ENCODE data around the gene HES2. TPM values are rescaled to one million over a fixed set of nuclear protein-coding genes. Genes with fewer than 3 reads are reported as not detected.
"Not testable (repeated sequence)": the region's sequence is repeated elsewhere in the genome, so short reads cannot be mapped to it uniquely, and the experiment has no call there.

HES2 gene
- total RNA-seq, 1 donor from 2014 or later = 0.19 TPM

DNA sequence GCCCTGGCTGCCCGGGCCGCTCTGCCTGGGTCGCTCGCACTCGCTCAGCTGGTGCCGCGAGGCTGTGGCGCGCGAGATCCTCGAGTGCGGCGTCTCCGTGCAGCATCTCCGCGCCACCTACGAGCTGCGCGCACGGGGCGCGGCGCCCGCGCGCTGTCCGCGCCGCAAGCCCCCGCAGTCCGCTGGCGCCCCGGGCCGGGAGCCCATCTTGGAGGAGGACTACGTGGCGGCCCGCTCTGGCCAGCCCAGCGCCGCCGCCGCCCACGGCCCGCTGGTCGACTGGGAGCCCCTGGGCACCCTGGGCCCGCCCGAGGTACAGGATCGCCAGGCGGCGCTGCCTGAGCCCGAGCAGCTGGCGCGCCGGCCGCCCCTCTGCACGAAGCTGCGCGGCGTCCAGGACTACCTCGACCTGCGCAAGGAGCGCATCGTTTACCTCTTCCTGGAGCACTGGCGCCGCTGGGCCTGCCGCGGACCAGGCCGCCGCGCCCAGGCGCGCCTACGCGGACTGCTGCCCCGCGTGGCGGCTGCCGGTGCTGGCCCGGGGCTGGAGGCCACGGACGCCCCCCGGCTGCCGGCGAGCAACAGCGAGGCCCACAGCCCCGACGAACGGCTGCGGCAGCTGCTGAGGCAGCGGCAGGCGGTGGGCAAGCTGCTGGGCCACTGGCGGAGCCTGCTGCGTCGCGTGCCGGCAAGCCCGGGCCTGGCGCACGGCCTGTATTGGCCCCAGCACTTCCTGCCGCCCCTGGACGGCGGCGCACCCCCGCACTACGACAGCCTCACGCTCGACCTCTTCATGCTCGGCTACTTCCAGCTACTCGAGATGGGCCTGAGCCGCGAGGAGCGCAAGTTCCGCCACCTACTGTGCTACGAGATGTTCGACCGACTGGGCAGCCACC is 35.4 kb upstream of the HES2 start:
- DNase-seq (ENCODE audit: low spot score) = no peak

GRCh38 chr1:6453895-6454855 is 34.5 kb upstream of the HES2 start:
- not testable (repeated sequence) for DNase-seq (ENCODE audit: low spot score)

- DNase-seq (ENCODE audit: low spot score) = no peak
These were observed 31.2 kb upstream of the HES2 start for GRCh38 chr1:6450943-6451373.

GRCh38 chr1:6450486-6450885 is 30.8 kb upstream of the HES2 start:
- DNase-seq (ENCODE audit: low spot score) = not testable (repeated sequence)

DNA sequence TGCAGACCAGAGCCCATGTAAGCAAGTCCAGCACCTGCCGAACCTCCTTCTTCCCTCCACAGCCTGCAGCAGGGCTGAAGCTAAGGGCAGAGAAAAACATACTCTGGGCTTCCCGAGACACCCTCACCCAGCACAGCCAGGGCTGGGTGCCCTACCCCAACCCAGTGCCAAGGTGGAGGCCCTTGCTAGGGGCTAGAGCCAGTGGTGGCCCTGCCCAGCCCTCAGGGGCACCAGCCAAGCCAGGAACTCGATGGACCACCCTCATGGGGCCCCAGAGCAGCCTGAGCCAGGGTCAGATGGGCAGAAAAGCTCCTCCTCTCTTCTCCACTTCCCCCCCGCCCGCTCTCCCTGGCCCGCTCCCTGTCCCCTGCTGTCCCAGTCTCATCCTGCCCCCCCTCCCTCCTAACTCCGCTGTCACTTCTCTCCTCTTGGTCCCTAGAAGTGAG is 30.3 kb upstream of the HES2 start:
- DNase-seq (ENCODE audit: low spot score) = no peak

DNA sequence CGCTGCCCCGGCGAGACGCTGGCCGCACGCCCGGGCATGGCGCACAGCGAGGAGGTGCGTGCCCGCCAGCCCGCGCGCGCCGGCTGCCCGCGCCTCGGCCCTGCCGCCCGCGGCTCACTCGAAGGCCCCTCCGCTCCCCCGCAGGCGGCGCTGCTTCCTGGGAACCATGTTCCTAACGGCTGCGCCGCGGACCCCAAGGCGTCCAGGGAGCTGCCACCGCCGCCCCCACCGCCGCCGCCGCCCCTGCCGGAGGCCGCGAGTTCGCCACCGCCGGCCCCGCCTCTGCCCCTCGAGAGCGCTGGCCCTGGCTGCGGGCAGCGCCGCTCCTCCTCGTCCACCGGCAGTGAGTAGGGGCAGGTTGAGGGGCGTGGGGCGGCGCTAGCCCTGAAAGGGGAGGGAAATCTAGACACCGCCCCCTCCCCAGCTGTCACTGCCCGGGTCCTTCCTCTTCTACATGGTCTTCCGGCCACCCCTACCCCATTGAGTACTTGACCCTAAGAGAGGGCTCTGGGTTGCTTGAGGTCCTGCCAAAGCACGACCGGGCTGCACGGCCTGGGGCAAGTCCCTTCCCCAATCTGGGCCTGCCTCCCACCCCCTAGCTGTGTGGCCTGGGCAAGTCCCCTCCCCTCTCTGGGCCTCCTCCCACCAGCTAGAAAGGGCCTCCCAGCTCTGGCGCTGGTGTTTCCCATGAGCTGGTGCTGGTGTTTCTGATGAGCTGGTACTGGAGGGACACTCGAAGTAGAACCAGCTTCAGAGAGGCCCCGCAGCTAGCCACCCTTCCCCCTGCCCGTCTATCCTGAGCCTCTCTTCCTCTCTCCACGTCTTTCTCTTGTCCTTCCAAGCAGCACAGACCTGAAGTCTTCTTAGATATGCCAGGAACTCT is 29.3 kb upstream of the HES2 start:
- no peak for DNase-seq (ENCODE audit: low spot score)

DNA sequence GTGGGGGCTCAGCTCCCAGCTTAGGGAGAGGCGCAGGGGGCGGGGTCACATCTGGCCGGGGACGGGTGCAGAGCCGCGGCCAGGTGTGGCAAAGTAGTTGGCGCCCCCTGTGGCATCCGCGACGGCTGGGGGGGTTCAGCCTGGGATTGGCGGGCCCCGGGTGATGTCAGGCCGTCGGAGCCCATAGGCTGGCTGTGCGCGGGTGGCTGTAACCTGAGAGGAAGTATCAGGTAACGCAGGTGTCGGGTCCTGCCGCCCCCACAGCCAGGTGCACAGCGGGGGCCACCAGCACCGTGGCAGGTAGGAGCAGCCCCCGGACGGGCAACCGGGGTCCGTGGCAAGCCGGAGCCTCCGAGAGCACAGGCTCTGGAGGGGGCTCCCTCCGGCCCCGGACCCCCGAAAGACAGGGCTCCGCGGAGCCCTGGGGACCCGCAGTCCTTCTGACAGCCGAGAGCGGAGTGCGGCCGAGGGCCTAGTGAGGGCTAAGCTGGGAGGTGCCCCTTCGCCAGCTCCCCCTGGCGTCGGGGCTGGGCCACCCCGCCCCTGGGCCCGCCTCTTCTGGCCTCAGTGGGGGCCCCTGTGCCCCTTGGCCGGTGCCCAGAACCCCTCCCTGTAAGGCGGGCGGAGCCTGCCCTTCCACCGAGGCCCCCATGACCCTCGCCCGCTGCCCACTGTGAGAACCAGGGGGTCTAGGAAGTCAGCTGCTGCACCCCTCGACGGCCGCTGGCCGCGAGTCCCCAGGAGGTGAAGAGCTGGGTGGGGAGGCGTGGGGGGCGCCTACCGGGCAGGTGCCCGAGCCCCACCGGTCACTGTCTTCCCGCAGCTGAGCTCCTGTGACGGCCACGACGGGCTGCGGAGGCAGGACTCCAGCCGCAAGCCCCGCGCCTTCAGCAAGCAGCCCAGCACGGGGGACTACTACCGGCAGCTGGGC is 28.4 kb upstream of the HES2 start:
- no peak for DNase-seq (ENCODE audit: low spot score)

DNA sequence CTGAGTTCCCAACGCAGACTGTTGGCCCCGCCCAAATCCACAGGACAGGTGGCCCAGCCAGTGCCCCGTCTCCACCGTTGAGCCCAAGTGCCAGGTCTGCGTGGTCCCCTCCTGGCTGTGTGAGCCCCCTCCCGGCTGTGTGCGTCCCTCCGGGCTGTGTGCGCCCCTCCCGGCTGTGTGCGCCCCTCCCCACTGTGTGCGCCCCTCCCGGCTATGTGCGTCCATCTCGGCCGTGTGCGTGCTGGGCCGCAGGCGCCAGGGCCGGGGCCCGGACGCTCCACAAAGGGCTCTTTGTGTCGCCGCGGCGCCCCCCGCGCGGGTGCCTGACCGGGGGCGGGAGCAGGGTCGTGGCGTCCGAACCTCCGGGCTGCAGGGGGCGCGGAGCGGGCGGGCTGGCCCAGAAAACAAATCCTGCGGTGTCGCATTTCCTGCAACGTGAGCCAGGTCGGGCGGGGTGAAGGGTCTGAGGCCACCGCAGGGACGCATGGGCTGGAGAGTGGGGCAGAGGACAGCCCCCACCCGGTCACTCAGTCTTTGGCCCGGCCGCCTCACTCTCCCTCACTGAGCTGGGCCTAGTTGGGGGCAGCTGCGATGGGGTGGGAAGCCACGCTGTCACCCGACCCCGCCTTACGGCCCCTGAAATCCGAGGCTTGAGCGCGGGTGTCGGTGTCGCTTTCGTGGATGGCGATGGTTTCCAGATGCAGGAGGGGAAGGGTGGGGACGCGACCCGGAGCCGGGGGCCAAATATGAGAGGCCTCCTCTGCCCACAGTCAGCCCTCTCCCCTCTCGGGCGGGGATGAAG is 27.5 kb upstream of the HES2 start:
- DNase-seq (ENCODE audit: low spot score) = no peak

DNA sequence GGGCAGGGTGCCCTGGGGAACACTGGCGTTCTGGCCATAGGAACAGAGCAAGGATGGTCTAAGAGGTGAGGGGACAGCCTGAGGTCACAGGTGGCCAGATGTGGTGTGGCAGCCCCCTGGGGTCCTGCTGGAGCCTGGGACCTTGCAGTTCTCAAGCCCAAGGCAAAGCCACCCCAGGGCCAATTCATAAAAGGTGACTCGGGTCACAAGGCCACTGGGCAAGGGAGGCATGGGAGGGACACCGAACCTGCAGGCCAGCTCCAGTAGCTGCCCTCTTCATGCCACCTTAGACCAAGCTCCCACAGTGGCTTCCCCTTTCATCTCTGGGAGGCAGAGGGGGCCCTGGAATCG is 26.9 kb upstream of the HES2 start:
- no peak for DNase-seq (ENCODE audit: low spot score)

DNA sequence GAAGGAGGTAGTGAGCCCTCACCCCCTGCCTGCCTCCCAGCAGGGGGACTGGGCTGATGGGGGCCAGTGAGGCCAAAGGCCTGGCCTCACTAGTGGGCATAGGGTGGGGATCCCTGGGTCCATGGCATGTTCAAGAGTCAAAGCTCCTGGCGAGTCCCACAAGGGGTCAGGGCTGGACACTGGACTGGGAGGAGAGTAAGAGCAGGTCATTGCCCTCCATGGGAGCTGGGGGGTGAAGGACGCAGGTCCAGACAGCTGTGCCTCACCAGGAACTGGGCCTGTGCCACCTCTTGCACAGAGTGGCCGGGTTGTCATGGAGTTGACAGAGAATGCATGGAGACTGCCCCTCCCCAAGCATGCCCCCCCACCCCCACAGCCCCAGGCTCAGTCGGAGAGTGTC is 26.2 kb upstream of the HES2 start:
- DNase-seq (ENCODE audit: low spot score) = not testable (repeated sequence)

- DNase-seq (ENCODE audit: low spot score) = no peak
These were observed 25.5 kb upstream of the HES2 start for GRCh38 chr1:6445062-6445763.

DNA sequence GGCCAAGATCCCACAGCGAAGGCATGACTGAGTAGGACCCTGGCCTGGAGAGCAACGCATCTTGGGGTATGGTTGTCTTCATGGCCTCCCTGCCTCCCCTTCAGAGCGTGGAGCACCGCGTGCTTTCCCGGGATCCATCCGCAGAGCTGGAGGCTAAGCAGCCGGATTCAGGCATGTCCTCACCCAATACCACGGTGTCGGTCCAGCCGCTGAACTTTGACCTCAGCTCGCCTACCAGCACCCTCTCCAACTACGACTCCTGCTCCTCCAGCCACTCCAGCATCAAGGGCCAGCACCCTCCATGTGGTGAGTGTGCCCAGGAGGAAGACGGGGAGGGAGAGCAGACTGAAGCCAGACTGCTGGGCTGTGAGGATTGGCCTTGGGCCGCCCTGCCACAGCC is 24.7 kb upstream of the HES2 start:
- no peak for DNase-seq (ENCODE audit: low spot score)

GRCh38 chr1:6443339-6444115 is 23.8 kb upstream of the HES2 start:
- DNase-seq (ENCODE audit: low spot score) = no peak

DNA sequence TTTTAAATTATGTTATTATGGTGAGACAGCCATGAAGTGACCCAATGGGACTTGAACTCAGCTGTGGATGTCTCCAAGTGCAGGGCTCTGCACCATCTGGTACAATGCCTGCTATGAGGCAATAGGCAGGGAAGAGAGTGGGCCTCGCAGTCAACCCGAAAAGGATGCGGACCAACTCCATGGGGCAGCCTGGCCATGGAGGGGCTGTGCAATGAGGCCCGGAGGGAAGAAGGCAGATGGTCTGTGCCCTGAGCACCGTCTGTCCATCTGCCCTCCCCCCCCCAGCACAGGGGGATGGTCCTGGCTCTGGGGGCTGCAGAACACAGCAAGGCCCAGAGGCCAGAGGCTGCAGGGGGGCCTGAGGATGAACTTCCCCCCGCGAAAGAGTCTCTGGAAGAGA is 21.9 kb upstream of the HES2 start:
- no peak for DNase-seq (ENCODE audit: low spot score)

DNA sequence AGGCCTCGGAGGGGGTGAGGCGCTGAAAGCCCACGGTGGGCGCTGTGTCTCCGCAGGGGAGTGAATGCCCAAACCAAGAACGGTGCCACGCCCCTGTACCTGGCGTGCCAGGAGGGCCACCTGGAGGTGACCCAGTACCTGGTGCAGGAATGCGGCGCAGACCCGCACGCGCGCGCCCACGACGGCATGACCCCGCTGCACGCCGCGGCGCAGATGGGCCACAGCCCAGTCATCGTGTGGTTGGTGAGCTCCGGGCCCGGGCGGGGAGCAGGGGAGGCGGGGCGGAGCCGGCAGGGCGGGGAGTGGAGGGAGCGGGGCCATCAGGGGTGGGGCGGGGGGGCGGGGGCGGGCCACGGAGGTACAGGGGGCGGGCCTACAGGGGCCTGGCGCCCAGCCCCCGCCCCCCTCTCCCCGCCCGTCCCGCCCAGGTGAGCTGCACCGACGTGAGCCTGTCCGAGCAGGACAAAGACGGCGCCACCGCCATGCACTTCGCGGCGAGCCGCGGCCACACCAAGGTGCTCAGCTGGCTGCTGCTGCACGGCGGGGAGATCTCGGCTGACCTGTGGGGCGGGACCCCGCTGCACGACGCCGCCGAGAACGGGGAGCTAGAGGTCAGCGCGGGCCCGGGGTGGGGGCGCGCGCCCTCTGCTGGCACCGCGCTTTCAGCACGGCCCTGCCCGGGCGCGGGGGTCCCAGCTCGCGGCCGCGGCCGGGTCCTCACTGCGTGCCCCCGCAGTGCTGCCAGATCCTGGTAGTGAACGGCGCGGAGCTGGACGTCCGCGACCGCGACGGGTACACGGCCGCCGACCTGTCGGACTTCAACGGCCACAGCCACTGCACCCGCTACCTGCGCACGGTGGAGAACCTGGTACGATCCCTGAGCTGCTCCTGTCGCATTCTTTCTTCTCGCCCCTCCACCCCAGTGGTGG is 20.7 kb upstream of the HES2 start:
- no peak for DNase-seq (ENCODE audit: low spot score)

DNA sequence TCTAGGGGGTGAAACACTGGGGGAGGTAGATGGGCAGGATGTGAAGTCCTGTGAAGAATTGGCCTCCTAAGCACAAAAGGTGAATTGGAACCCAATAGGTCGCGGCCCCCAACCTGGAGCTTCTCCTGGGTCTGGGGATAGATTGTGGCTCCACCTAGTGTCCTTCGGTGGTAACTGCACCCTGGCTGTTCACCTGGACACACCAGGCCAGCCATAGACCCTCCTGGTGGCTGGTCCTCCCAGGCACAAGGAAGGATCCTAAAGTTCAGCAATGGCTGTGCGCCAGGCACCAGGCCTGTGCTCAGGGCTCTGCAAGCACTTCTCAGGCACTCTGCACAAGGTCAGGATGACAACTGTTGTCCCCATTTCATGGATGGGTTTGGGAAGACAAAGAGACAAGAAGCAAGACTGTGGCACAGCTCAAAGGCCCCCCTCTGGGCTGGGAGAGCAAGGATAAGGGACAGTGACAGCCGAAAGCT is 18.4 kb upstream of the HES2 start:
- no peak for DNase-seq (ENCODE audit: low spot score)

All from mesenteric fat pad (tissue), 1 donor.